Activated CD4-positive, alpha-beta T cell treated with anti-CD3 and anti-CD28 coated beads, Interleukin-2, amount 10 ng/mL, durations not matched to agents 7 days and 5 days (primary cell): ENCODE results near the gene MAST1. TPM values are rescaled to one million over a fixed set of nuclear protein-coding genes. Genes with fewer than 3 reads are reported as not detected.
"Not testable (repeated sequence)": the region's sequence is repeated elsewhere in the genome, so short reads cannot be mapped to it uniquely, and the experiment has no call there.

Experiments
- CTCF ChIA-PET: fragments of 350-600 bp; sonication (Branson Sonifier 250); formaldehyde crosslinking; loops from one replicate; lab custom pipeline; 2021; ENCODE audit warnings: antibody characterized with exemption; lab: Charles Lee
- POLR2A ChIA-PET: fragments of 350-600 bp; sonication (Branson Sonifier 250); formaldehyde crosslinking; loops from one replicate; lab custom pipeline; 2021; ENCODE audit warnings: antibody characterized with exemption; lab: Charles Lee
- DNase-seq: peaks from one replicate; pipeline ENCODE4 v3.0.0-alpha.2; 2020
- H3K27ac Mint-ChIP-seq: one replicate; pipeline ENCODE4 v1.8.0; 2021; ENCODE audit warnings: mild to moderate bottlenecking, moderate library complexity, mixed read lengths
- H3K27me3 Mint-ChIP-seq: one replicate; pipeline ENCODE4 v1.8.0; 2021; ENCODE audit warnings: mixed read lengths
- H3K36me3 Mint-ChIP-seq: one replicate; pipeline ENCODE4 v1.8.0; 2021; ENCODE audit warnings: low read depth, mixed read lengths
- H3K4me1 Mint-ChIP-seq: one replicate; pipeline ENCODE4 v1.8.0; 2021; ENCODE audit warnings: mixed read lengths
- H3K4me3 Mint-ChIP-seq: one replicate; pipeline ENCODE4 v1.8.0; 2021; ENCODE audit warnings: mild to moderate bottlenecking, moderate library complexity, mixed read lengths
- H3K9me3 Mint-ChIP-seq: one replicate; pipeline ENCODE4 v1.8.0; 2021; ENCODE audit warnings: mixed read lengths
- total RNA-seq, 2 experiments: library from RNA; stranded (reverse); gene quantifications; one replicate each; pipeline ENCODE4 v1.2.3, GENCODE V29; 2021

Gene MAST1
- total RNA-seq, 2 experiments from 2014 or later: 0.35 to 0.67 TPM

DNA sequence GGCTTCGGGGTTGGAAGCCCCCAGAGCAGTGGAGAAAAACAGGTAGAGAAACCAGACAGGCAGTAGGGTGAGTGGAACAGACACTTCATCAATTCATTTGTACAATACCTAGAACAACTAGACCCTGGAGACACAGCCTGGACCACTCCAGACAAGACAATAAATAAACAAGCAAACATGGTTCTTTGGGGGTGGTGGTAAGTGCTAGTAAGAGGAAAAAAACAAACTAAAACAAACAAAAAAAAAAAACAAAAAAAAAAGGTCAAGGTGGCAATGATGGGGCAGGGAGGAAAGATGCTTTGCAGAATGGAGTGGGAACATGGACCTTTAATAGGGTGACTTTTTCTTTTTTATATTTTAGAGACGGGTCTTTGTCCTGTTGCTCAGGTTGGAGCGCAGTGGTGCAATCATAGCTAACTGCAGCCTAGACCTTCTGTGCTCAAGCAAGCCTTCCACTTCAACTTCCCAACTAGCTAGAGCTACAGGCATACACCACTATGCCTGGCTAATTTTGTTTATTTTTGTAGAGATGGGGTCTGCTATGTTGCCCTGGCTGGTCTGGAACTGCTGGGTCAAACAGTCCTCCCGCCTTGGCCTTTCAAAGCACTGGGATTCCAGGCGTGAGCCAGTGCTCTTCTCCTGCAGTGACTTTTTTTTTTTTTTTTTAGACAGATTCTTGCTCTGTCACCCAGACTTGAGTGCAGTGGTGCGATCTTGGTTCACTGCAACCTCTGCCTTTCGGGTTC lies 43.9 kb upstream of the MAST1 start:
- CTCF ChIA-PET: interaction anchor here (3.6 to 11.5 kb wide), 4 partner anchors 13 to 53 kb away, joined by 21 to 211 read pairs (median 66); partner anchors contain the start of gene HOOK2
- H3K27ac Mint-ChIP-seq: peak overlapping the region; percentile 95
- no peaks in the 10 kb centered on the region for H3K9me3 Mint-ChIP-seq
- peaks cover 14% of the 10 kb centered on the region for H3K36me3 Mint-ChIP-seq
- H3K4me3 Mint-ChIP-seq: peak overlapping the region; percentile 74
- DNase-seq: no peak
- H3K4me1 Mint-ChIP-seq: peaks cover 35% of the 10 kb centered on the region
- H3K27me3 Mint-ChIP-seq: no peaks in the 10 kb centered on the region
- POLR2A ChIA-PET: interaction anchor here (0.6 kb wide), 1 partner anchor 66 kb away, joined by 6 read pairs; no protein-coding TSS in a partner anchor

DNA sequence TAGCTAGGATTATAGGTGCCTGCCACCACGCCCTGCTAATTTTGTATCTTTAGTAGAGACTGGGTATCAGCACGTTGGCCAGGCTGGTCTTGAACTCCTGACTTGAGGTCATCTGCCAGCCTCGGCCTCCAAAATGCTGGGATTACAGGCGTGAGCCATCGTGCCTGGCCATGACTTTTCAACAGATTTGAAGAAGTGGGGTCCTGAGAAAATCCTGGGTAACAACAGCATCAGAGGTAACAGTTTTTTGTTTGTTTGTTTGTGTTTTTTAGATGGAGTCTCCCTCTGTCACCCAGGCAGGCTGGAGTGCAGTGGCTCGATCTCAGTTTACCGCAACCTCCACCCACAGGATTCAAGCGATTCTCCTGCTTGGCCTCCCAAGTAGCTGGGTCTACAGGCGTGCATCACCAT lies 43.3 kb upstream of the MAST1 start:
- ChIA-PET POLR2A (no interaction called here), CTCF (interaction anchor here (1.4 to 11.5 kb wide), 6 partner anchors 12 to 52 kb away, joined by 3 to 211 read pairs (median 43); partner anchors contain the start of genes HOOK2 and RNASEH2A)
- Mint-ChIP-seq H3K4me1 (peaks cover 40% of the 10 kb centered on the region), H3K27ac (peak overlapping the region; percentile 95), H3K27me3 (no peaks in the 10 kb centered on the region), H3K36me3 (peaks cover 18% of the 10 kb centered on the region), H3K4me3 (peak overlapping the region; percentile 74), H3K9me3 (no peaks in the 10 kb centered on the region)
- no peak for DNase-seq

GRCh38 chr19:12796146-12797071 lies 41.9 kb upstream of the MAST1 start:
- ChIA-PET CTCF (interaction anchor here (0.8 to 11.5 kb wide), 19 partner anchors 9 to 124 kb away, joined by 3 to 211 read pairs (median 5); partner anchors contain the start of genes HOOK2, RNASEH2A and TNPO2), POLR2A (interaction anchor here (1.0 kb wide), 1 partner anchor 30 kb away, joined by 5 read pairs; no protein-coding TSS in a partner anchor)
- Mint-ChIP-seq H3K27me3 (no peaks in the 10 kb centered on the region), H3K27ac (peak overlapping the region; percentile 85), H3K4me3 (peak overlapping the region; percentile 54), H3K4me1 (peaks cover 40% of the 10 kb centered on the region), H3K9me3 (no peaks in the 10 kb centered on the region), H3K36me3 (peaks cover 25% of the 10 kb centered on the region)
- peak; percentile 82 for DNase-seq

GRCh38 chr19:12797141-12797587 lies 41.2 kb upstream of the MAST1 start:
- no peaks in the 10 kb centered on the region for H3K9me3 Mint-ChIP-seq
- peaks cover 41% of the 10 kb centered on the region for H3K4me1 Mint-ChIP-seq
- H3K27me3 Mint-ChIP-seq: no peaks in the 10 kb centered on the region
- CTCF ChIA-PET: interaction anchor here (1.0 to 11.5 kb wide), 11 partner anchors 10 to 125 kb away, joined by 3 to 211 read pairs (median 7); partner anchors contain the start of genes HOOK2, RNASEH2A and TNPO2
- peaks cover 25% of the 10 kb centered on the region for H3K36me3 Mint-ChIP-seq
- H3K27ac Mint-ChIP-seq: no peak overlapping the region
- DNase-seq: no peak
- POLR2A ChIA-PET: no interaction called here
- no peak overlapping the region for H3K4me3 Mint-ChIP-seq

DNA sequence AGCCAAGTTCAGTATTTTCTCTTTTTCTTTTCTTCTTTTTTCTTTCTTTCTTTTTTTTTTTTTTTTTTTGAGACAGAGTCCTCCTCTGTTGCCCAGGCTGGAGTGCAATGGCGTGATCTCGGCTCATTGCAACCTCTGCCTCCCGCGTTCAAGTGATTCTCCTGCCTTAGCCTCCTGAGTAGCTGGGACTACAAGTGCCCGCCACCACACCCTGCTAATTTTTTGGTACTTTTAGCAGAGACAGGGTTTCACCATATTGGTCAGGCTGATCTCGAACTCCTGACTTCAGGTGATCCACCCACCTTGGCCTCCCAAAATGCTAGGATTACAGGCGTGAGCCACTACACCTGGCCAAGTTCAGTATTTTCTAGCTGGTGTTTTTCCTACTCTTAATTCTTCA lies 40.7 kb upstream of the MAST1 start:
- POLR2A ChIA-PET, H3K4me3 Mint-ChIP-seq, H3K9me3 Mint-ChIP-seq, DNase-seq, H3K27me3 Mint-ChIP-seq: not testable (repeated sequence)
- peaks cover 46% of the 10 kb centered on the region for H3K4me1 Mint-ChIP-seq
- CTCF ChIA-PET: interaction anchor here (0.6 to 11.5 kb wide), 9 partner anchors 16 to 1390 kb away, joined by 3 to 211 read pairs (median 5); partner anchors contain the start of genes HOOK2 and TNPO2
- peaks cover 21% of the 10 kb centered on the region for H3K36me3 Mint-ChIP-seq
- peak overlapping the region; percentile 9 for H3K27ac Mint-ChIP-seq

- ChIA-PET CTCF (interaction anchor here (0.9 to 11.5 kb wide), 7 partner anchors 17 to 166 kb away, joined by 3 to 211 read pairs (median 5); partner anchors contain the start of gene TRIR), POLR2A (interaction anchor here (0.7 kb wide), 1 partner anchor 19 kb away, joined by 3 read pairs; no protein-coding TSS in a partner anchor)
- H3K9me3 Mint-ChIP-seq: no peaks in the 10 kb centered on the region
- H3K4me1 Mint-ChIP-seq: peaks cover 38% of the 10 kb centered on the region
- no peak for DNase-seq
- H3K27ac Mint-ChIP-seq: no peak overlapping the region
- no peaks in the 10 kb centered on the region for H3K27me3 Mint-ChIP-seq
- peaks cover 13% of the 10 kb centered on the region for H3K36me3 Mint-ChIP-seq
- peak overlapping the region; percentile 86 for H3K4me3 Mint-ChIP-seq
Measured at GRCh38 chr19:12799742-12800465, 38.4 kb upstream of the MAST1 start.

GRCh38 chr19:12800466-12800770 lies 37.9 kb upstream of the MAST1 start:
- DNase-seq: no peak

DNA sequence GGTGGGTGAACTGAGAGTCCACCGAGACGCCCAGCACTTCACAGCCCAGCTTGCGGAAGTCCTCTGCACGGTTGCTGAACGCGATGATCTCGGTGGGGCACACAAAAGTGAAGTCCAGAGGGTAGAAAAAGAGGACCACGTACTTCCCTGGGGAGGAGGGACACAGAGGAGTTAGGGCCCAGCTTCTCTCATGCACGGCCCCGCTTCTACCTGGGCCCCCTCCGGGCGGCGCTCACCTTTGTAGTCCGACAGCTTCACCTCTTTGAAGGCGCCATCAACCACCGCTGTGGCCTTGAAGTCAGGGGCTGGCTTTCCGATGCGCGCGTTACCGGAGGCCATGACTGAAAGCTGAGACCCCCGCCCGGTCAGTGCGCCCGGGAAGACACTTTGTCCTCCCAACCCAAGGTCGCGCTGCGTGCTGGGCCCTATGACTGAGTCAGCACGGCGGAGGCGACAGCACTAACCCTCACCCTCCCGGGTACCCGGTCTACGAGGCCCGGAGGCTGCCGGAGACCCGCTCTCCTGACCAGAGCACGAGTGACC lies 37.3 kb upstream of the MAST1 start:
- no peaks in the 10 kb centered on the region for H3K27me3 Mint-ChIP-seq
- CTCF ChIA-PET: interaction anchor here (0.6 to 11.5 kb wide), 5 partner anchors 9 to 164 kb away, joined by 3 to 211 read pairs (median 4); partner anchors contain the start of gene JUNB
- H3K4me1 Mint-ChIP-seq: peaks cover 38% of the 10 kb centered on the region
- H3K27ac Mint-ChIP-seq: peak overlapping the region; percentile 85
- no peak for DNase-seq
- H3K36me3 Mint-ChIP-seq: peaks cover 13% of the 10 kb centered on the region
- peak overlapping the region; percentile 86 for H3K4me3 Mint-ChIP-seq
- H3K9me3 Mint-ChIP-seq: no peaks in the 10 kb centered on the region
- POLR2A ChIA-PET: no interaction called here

More at GRCh38 chr19:12800466-12800770, 37.9 kb upstream of the MAST1 start:
- H3K27ac Mint-ChIP-seq: peak overlapping the region; percentile 85
- peaks cover 13% of the 10 kb centered on the region for H3K36me3 Mint-ChIP-seq
- no peaks in the 10 kb centered on the region for H3K9me3 Mint-ChIP-seq
- H3K4me1 Mint-ChIP-seq: peaks cover 39% of the 10 kb centered on the region
- H3K4me3 Mint-ChIP-seq: peak overlapping the region; percentile 86
- no peaks in the 10 kb centered on the region for H3K27me3 Mint-ChIP-seq
- POLR2A ChIA-PET: no interaction called here
- CTCF ChIA-PET: interaction anchor here (0.6 to 11.5 kb wide), 6 partner anchors 8 to 165 kb away, joined by 3 to 211 read pairs (median 4); partner anchors contain the start of genes JUNB and TRIR

DNA sequence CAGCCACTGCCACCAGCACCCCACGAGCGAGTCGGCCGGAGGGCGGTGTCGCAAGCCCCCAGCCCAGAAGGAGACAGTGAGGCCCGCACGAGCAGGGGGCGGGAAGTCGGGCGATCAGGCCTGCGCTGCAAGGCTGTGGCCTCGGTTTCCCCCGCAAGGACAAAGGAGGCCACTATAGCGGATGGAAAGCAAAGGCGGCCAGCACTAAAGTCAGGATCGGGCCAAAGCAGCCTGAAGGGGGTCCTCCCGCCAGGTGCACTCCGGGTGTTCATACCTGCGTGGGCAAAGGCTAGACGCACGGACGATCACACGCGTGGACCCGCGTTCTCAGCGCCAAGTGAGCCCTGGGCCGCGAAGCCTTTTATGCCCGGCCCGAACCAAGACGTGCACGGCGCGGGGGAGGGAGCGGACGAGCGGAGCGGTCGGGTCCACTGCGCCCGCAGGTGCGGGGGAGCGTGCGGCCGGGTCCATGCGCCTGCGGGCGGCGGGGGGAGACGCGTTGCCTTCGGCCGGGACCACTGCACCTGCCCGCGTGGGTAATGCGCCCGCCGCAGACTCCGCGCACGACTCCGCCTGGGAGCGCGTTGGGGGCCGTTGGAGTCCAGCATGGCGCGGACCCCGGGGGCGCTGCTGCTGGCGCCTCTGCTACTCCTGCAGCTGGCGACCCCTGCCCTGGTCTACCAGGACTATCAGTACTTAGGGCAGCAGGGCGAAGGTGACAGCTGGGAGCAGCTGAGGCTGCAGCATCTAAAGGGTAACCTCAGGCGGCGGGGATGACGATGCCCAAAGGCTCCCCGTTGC lies 36.6 kb upstream of the MAST1 start, which contains the start of the genes PRDX2 and THSD8:
Gene PRDX2 (minus strand): TSS at position 335 of the 801 bp plus-strand sequence. CDS start 539 bp downstream, outside the sequence.
Gene THSD8 (plus strand): TSS at position 604 of the 801 bp plus-strand sequence. CDS start 3 bp downstream, at position 607.
- Mint-ChIP-seq H3K4me1 (peaks cover 38% of the 10 kb centered on the region), H3K36me3 (peaks cover 13% of the 10 kb centered on the region), H3K9me3 (no peaks in the 10 kb centered on the region), H3K4me3 (peak within 1 kb of the TSS; percentile 86), H3K27me3 (no peaks in the 10 kb centered on the region), H3K27ac (peak within 1 kb of the TSS; percentile 85)
- CTCF ChIA-PET: interaction anchor here (0.9 to 11.5 kb wide), 6 partner anchors 10 to 46 kb away, joined by 3 to 211 read pairs (median 4); partner anchors contain the start of genes HOOK2 and JUNB
- POLR2A ChIA-PET: interaction anchor here (0.8 kb wide), 1 partner anchor 10 kb away, joined by 3 read pairs; the partner anchor contains the start of gene JUNB
- peak; percentile 80 for DNase-seq

DNA sequence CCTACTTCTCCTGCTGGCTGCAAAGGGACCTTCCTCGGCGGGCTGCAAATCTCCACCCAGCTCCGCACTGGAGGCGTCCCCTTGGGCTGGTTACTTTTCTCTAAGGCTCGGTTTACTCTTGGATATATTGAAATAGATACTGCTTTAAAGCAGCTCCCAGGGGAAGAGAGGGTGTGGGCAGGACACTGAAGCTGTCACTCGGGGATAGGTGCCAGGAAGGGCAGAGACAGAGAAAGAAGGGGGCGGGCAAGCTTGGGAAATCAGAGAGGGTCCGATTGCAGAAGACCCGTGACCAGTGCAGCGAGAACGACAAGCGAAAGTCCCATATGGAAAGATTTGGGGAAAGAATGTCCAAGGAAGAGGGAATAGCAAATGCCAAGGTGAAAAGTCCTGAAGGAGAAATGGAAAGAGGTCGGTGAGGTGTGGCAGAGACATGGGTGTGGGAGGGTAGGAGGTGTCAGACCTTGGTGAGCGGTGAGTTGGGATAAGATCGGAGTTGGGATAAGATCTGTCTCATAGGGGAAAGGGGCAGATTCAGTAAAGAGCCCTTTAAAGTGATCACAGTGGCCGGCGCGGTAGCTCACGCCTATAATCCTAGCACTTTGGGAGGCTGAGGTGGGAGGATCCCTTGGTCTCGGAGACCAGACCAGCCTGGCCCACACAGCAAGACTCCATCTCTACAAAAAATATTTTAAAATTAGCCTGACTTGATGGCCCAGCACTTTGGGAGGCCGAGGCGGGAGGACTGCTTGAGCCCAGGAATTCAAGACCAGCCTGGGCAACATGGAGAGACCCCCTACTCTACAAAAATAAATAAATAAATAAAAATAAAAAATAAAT lies 35.8 kb upstream of the MAST1 start:
- ChIA-PET CTCF (interaction anchor here (1.0 to 1.6 kb wide), 5 partner anchors 10 to 45 kb away, joined by 3 to 6 read pairs (median 4); partner anchors contain the start of gene HOOK2), POLR2A (interaction anchor here (0.8 kb wide), 1 partner anchor 11 kb away, joined by 3 read pairs; the partner anchor contains the start of gene JUNB)
- H3K27ac Mint-ChIP-seq: peak overlapping the region; percentile 70
- H3K36me3 Mint-ChIP-seq: peaks cover 11% of the 10 kb centered on the region
- no peaks in the 10 kb centered on the region for H3K9me3 Mint-ChIP-seq
- no peaks in the 10 kb centered on the region for H3K27me3 Mint-ChIP-seq
- peaks cover 39% of the 10 kb centered on the region for H3K4me1 Mint-ChIP-seq
- peak overlapping the region; percentile 86 for H3K4me3 Mint-ChIP-seq
- DNase-seq: no peak
